Measurements from ENCODE around the gene ZNF674.
"Not testable (repeated sequence)": the region's sequence is repeated elsewhere in the genome, so short reads cannot be mapped to it uniquely, and the experiment has no call there.

The ZNF674 gene

GRCh38 chrX:46463682-46464081 is 81.5 kb downstream of the ZNF674 start:
- DNase-seq (ENCODE audit: low read depth in 3 of 3) = no peak

GRCh38 chrX:46461660-46462191 is 83.5 kb downstream of the ZNF674 start:
- DNase-seq (ENCODE audit: low read depth in 3 of 3) = no peak

GRCh38 chrX:46460801-46461659 is 84.2 kb downstream of the ZNF674 start:
- DNase-seq (ENCODE audit: low read depth in 3 of 3) = not testable (repeated sequence)

- no peak for DNase-seq (ENCODE audit: low read depth in 3 of 3)
These were observed 85.6 kb downstream of the ZNF674 start for GRCh38 chrX:46459603-46460002.

GRCh38 chrX:46456125-46456922 is 88.9 kb downstream of the ZNF674 start:
- no peak for DNase-seq (ENCODE audit: low read depth in 3 of 3)
